PC-3 (cell line): ENCODE measurements around the gene ADCY5.

Experiments used
- EZH2 ChIP-seq: fragments of 300-600 bp; sonication (generic); IDR thresholded peaks from one replicate; pipeline ENCODE4 v1.6.1; 2017; ENCODE audit warnings: antibody characterized with exemption, mild to moderate bottlenecking, low read length; ENCODE audit not compliant: unreplicated experiment
- EZH2phosphoT487 ChIP-seq: fragments of 300-600 bp; sonication (generic); IDR thresholded peaks from 2 replicates; pipeline ENCODE4 v1.6.1; 2018; ENCODE audit warnings: mild to moderate bottlenecking, antibody characterized with exemption, low read length, borderline replicate concordance
- TF ChIP-seq, protein P1 (sequence below): fragments of 300-600 bp; sonication (generic); conservative IDR thresholded peaks from 2 replicates; pipeline ENCODE4 v1.5.1; 2017; ENCODE audit warnings: antibody characterized with exemption, low read depth, mild to moderate bottlenecking, low read length

DNA sequence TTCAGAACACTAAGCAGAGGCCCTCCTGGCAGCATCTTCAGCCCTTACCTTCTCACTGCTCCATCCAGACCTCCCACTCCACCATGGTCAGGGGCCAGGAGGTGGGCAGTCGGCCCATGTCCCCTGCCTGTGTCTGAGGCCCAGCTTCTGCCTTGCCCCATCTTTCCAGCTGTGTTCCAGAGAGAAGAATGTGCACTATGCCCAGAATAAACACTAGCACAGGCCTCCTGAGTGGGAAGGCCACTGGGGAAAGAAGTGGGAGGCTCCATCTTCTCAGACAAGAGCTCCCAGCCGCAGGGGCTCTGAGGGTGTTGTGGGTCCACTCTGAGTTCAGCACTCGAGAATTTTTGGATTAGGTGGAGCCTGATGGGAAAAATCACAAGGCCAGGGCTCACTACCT lies 44.5 kb downstream of the ADCY5 start:
- TF ChIP-seq EZH2: no peak
- TF ChIP-seq, protein P1, sequence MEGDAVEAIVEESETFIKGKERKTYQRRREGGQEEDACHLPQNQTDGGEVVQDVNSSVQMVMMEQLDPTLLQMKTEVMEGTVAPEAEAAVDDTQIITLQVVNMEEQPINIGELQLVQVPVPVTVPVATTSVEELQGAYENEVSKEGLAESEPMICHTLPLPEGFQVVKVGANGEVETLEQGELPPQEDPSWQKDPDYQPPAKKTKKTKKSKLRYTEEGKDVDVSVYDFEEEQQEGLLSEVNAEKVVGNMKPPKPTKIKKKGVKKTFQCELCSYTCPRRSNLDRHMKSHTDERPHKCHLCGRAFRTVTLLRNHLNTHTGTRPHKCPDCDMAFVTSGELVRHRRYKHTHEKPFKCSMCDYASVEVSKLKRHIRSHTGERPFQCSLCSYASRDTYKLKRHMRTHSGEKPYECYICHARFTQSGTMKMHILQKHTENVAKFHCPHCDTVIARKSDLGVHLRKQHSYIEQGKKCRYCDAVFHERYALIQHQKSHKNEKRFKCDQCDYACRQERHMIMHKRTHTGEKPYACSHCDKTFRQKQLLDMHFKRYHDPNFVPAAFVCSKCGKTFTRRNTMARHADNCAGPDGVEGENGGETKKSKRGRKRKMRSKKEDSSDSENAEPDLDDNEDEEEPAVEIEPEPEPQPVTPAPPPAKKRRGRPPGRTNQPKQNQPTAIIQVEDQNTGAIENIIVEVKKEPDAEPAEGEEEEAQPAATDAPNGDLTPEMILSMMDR: no peak
- no peak for TF ChIP-seq EZH2phosphoT487
